Erythroblast (primary cell): ENCODE data around the gene METTL13.

Experiments
- DNase-seq, 2 experiments: peaks; one replicate each; lab custom pipeline; 2025; lab: John Stamatoyannopoulos, UW
- GATA1 ChIP-seq: IDR thresholded peaks from 2 replicates; pipeline ENCODE4 v1.6.1; 2011; ENCODE audit warnings: low read depth, mild to moderate bottlenecking, control low read depth, low read length, moderate library complexity
- POLR2A ChIP-seq: IDR thresholded peaks from 2 replicates; pipeline ENCODE4 v1.6.1; 2011; ENCODE audit warnings: mild to moderate bottlenecking, low read length

Gene METTL13

GRCh38 chr1:171753182-171753581, 28.3 kb upstream of the METTL13 start:
- no peak for DNase-seq
- TF ChIP-seq GATA1 (no peak), POLR2A (no peak)

- no peak for TF ChIP-seq POLR2A
- TF ChIP-seq GATA1 = no peak
- peak; percentile 10 to 12 for DNase-seq
These were observed 27.6 kb upstream of the METTL13 start for GRCh38 chr1:171753685-171754352.

- TF ChIP-seq GATA1 (no peak), POLR2A (no peak)
- peak; percentile 28 to 55 for DNase-seq
These were observed 27.1 kb upstream of the METTL13 start for GRCh38 chr1:171754353-171754705.

- TF ChIP-seq POLR2A (no peak), GATA1 (no peak)
These were observed 26.5 kb upstream of the METTL13 start for GRCh38 chr1:171754971-171755370.

GRCh38 chr1:171756856-171757255, 24.6 kb upstream of the METTL13 start:
- TF ChIP-seq GATA1 (no peak), POLR2A (no peak)
- DNase-seq = peak in 1 of 2 experiments; percentile 5

More at GRCh38 chr1:171754971-171755370, 26.5 kb upstream of the METTL13 start:
- DNase-seq = peak; percentile 67

GRCh38 chr1:171758011-171758410, 23.4 kb upstream of the METTL13 start:
- no peak for TF ChIP-seq GATA1
- TF ChIP-seq POLR2A = no peak
- DNase-seq = no peak

GRCh38 chr1:171762143-171762563, 19.3 kb upstream of the METTL13 start:
- DNase-seq = peak; percentile 48 to 84
- TF ChIP-seq POLR2A (no peak), GATA1 (no peak)

GRCh38 chr1:171763764-171764163, 17.7 kb upstream of the METTL13 start:
- TF ChIP-seq POLR2A (no peak), GATA1 (no peak)
- no peak for DNase-seq

GRCh38 chr1:171769171-171769570, 12.3 kb upstream of the METTL13 start:
- TF ChIP-seq GATA1 (no peak), POLR2A (no peak)
- DNase-seq = no peak

GRCh38 chr1:171769754-171770153, 11.7 kb upstream of the METTL13 start:
- no peak for TF ChIP-seq GATA1
- TF ChIP-seq POLR2A = no peak
- no peak for DNase-seq

- TF ChIP-seq GATA1 (no peak), POLR2A (no peak)
These were observed 9.1 kb upstream of the METTL13 start for GRCh38 chr1:171772312-171772711.

GRCh38 chr1:171780583-171781175, 781 bp upstream of the METTL13 start:
- TF ChIP-seq GATA1 (no peak), POLR2A (no peak)

More at GRCh38 chr1:171772312-171772711, 9.1 kb upstream of the METTL13 start:
- no peak for DNase-seq

GRCh38 chr1:171783816-171784530, 2.5 kb downstream of the METTL13 start:
- TF ChIP-seq POLR2A (no peak), GATA1 (no peak)
- no peak for DNase-seq

More at GRCh38 chr1:171780583-171781175, 781 bp upstream of the METTL13 start:
- DNase-seq = no peak

- DNase-seq = no peak
- TF ChIP-seq GATA1 = no peak
- no peak for TF ChIP-seq POLR2A
These were observed 3.3 kb downstream of the METTL13 start for GRCh38 chr1:171784784-171785183.

GRCh38 chr1:171785766-171786165, 4.3 kb downstream of the METTL13 start:
- DNase-seq = no peak
- TF ChIP-seq POLR2A (no peak), GATA1 (no peak)
